NOMO-1 treated with dmso at 0.1 percent for 144 hours (cell line): Measurements from ENCODE around the gene ITPRIPL1.

Experiments used
- DNase-seq: peaks from one replicate; lab custom pipeline; 2025; ENCODE audit not compliant: unreplicated experiment; lab: John Stamatoyannopoulos, UW

The ITPRIPL1 gene

DNA sequence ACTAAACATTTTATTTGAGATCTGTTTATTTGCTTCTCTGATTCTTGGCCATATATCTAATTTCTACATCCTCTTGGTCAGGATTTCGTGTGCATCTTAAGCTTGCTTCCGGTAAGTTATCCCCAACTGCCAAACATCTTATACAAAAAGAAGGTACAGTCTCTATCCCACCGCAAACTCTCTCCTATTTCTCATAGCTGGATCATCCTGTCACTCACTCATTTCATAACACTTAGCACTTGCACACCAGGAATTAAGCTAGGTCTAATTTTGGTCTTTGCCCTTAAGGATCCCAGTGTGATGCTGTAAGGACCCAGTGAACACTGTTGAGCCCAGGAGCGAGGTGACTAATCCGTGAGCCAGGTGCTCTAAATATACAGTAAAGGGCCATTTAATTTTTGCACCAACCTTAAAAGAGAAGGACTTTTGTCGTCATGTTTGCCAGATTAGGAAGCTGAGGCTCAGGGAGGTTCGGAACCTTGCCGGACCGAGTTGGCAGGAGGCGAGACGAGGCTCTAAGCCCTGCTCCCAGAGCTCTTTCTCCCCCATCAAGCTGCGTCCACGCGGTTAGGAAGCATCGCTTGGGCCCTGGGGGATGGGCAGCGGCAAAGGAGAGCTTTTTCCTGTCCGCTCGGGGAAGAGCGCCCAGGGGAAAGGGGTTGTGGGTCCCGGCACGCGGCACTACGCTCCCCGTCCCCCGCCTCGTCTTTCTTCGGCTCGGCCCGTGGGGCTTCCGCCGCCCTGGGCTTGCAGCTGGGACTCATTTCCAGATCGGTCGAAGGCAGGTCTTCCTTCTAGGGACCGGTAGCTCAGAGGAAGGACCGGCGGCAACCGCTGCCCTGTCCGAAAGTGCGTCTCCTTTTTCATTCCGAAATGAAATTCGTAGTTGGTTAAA lies 4.1 kb upstream of the ITPRIPL1 start:
- no peak for DNase-seq

DNA sequence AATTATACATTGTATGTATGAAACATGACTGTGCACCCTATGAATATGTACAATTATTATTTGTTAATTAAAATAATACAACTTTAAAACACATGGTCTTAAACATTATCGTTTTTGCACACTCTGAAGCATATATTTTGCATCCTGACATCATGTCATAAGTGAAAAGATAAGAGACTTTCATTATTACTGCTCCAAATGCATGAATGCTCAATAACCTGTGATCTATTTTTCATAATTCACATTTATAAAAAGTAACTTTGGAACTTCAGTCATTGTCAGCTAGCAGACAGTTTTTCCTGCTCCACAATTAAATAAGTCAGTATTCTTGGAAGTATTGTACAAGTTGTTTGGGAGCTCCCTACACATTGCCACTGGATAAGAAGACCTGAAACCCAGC lies 1.3 kb upstream of the ITPRIPL1 start:
- no peak for DNase-seq

DNA sequence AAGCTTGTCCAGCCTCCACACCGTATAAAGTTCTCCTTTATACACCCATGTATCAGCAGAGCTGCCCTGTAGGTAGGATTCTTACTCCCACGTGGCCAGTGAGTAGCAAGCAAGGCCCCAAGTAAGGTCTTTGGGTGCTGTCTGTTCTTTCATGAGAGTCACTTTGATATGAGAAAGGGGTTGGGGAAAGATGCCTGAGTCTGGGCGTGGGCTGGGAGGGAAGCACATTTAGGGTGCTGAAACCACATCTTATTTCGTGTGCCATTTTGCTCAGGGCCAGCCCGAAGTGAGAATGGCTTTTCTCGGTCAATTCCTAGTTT lies 436 bp upstream of the ITPRIPL1 start:
- DNase-seq = no peak

DNA sequence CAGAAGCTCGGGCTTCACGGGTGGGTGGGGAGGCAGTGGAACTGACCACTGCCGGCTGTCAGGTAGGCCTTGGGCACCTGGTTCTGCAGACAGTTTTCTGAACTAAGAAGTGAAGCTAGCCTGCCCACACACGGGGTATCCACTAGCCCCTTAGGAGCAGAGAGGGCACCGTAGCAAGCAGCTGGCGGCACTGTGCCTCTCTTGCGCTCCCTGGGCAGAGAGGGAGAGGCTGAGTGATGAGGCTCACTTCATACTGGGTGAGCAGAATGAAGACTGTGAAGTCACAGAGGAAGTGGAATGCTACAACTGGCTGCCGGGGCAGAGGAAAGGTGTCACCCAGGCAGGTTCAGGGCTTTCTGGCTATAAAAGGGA lies 753 bp downstream of the ITPRIPL1 start:
- no peak for DNase-seq

DNA sequence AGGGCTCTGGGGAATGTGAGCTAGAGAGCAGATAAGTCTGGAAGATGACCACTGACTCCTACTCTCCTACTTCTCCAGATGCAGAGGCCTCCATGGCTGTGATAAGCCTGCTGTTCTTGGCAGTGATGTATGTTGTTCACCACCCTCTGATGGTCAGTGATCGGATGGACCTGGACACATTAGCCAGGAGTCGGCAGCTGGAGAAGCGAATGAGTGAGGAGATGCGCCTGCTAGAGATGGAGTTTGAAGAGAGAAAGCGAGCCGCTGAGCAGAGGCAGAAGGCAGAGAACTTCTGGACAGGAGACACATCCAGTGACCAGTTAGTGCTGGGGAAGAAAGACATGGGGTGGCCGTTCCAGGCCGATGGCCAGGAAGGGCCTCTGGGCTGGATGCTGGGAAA lies 1.4 kb downstream of the ITPRIPL1 start:
- no peak for DNase-seq

DNA sequence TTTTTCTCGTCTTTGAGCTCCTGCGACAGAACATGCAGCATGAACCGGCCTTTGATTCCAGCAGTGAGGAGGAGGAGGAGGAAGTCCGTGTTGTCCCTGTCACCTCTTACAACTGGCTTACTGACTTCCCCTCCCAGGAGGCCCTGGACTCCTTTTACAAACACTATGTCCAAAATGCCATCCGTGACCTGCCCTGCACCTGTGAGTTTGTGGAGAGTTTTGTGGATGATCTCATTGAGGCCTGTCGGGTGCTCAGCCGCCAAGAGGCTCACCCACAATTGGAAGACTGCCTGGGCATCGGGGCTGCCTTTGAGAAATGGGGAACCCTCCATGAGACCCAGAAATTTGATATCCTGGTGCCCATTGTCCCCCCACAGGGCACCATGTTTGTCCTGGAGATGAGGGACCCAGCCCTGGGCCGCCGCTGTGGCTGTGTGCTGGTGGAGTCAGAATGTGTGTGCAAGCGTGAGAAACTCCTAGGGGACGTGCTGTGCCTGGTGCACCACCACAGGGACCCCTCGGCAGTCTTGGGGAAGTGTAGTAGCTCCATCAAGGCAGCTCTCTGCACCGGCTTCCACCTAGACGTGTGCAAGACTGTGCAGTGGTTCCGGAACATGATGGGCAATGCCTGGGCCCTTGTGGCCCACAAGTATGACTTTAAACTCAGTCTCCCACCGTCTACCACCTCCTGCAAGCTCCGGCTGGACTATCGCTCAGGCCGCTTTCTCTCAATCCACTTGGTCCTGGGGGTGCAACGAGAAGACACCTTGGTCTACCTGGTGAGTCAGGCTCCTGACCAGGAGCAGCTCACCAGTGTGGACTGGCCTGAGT lies 2.1 kb downstream of the ITPRIPL1 start:
- no peak for DNase-seq

DNA sequence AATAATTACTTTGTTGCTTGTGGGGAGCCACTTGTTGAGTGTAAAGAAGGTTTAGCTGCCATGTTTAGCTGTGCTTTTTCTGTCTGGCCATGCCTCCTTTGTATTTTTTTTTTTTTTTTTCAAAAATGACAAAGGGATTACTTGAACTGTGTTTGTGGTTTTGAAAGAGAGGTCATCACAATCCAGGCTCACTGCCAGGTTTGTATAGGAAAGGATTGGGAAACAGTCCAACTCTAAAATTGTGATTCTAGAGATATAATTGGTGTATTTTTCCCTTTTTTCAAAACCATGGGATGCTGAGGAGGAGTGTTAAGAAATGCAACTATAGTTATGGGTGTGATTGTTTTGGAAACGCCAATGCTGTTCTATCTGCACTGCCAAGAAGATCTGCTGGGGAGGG lies 4.3 kb downstream of the ITPRIPL1 start:
- DNase-seq = no peak

DNA sequence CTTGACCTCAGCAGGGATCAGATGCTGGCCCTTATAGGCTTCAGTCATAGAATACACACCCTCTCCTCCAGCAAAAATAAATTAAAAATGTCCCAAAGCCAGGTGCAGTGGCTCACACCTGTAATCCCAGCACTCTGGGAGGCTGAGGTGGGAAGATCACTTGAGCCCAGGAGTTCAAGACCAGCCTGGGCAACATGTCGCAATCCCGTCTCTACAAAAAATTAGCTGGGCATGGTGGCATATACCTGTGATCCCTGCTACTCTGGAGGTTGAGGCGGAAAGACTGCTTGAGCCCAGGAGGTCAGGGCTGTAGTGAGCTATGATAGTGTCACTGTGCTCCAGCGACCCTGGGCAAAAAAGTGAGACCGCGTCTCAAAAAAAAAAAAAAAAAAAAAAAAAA lies 4.8 kb downstream of the ITPRIPL1 start:
- no peak for DNase-seq

DNA sequence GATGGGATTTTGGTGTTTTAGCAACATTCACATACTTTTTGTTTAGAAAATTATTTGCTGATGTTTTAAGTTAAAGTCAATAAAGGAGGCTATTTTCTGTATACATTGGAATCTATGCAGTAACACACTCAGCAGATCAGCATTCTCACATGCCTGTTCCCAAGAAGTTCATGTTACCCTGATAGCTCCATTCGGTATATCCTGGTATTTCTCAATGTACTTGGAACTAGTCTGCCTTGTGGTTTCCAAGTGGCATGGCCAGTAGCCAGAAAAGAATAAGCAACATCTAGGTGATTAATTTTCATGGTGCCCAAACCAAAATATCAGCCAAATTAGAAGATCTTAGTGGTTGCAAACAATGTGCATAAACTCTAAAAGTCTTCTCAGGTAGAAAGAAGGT lies 5.3 kb downstream of the ITPRIPL1 start:
- no peak for DNase-seq

DNA sequence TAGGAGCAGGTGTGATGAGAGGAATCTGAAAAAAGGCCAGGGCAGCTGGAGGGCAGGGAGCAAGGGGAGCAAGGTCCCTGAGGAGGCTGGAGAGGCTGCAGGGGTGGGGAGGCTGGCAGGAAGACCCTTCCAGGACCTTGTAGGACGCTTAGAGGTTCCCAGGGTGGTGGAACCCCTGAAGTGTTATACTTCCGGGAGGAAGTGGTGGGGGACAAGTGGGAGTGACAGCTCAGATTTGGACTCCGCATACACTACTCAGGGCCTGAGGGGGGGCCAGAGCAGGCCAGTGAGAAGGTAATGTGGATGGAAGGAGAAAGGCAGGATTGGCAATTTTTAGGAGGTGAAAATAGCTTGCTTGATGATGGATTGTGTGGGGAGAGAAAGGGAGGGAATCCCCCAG lies 8.6 kb downstream of the ITPRIPL1 start:
- no peak for DNase-seq

DNA sequence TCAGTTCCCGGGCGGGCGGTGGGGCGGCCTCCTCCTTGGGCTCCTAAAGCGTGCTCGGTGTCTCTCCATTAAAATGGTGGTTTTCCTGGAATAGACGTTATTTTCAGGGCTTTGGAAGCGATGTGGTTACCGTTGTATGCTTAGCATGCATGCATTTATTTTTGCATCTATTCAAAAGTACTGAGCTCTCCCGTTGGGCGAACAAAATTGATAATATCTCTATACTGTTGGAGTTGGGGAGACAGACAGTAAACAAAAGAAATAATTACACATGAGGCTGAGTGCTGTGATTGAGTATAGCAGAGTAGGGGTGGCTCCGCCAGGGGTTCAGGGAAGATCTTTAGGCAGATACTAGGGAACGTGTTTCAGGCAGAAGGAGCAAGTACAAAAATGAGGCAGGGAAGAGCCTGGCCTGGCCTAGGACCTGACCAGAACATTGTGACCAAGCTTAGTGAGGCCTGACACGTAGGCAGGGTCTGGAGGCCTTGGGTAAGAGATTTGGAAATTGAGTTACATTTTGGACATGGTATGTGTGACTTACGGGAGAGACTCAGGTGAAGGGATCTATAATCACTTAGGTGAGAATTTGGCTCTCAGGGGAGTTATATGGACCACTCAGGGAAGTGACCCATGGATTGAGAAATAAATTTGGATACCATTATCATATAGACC lies 11.1 kb downstream of the ITPRIPL1 start:
- DNase-seq = no peak

DNA sequence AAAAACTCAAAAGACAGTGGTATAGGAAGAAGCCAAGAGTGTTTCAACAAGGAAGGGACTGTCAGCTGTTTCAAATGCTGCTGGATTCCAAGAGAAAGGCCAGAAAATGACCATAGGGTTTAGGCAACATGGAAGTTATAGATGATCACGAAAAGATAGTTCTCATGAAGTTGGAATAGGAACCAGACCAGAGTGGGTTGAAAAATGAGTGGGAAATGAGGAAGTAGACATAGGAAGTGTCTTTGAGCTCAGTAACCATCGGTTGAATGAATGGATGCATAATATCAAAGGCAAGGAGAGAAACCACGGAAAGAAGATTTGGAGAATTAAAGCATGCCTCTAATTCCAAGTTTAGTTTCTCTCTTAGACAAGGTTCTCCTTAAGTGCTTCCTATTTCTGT lies 11.8 kb downstream of the ITPRIPL1 start:
- DNase-seq = no peak

DNA sequence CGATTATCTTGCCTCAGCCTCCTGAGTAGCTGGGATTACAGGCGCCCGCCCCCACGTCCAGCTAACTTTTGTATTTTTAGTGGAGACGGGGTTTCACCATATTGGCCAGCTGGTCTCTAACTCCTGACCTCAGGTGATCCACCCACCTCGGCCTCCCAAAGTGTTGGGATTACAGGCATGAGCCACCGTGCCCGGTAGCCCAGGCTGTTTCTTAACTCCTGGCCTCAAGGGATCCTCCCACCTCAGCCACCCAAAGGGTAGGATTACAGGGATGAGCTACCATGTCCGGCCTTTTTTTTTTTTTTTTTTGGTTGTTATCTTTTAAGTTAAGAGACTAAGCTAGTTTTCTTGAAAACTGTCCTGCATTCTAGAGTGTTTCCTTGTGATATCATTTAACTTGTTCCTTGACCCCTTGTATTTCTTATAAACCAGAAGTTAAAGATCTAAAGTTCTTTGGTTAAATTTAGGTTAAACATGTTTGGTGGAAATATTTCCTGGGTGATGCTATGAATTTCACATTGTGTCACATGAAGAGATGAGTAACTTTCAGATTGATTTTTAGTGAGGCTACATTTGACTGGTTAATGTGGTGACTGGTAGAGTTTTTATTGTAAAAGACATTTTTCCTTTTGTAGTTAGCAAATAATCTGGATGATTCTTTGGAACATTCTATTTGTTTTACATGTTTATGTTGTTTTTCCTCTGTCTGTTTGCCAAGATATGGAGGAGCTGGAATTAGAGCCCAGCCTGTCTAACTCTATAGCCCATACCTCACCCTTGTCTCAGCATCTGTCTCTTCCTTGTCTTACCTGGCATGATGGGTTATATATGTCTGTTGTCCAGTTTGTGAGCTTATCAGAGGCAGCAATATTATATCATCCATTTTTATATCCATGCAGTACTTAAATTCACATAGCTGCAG lies 15.6 kb downstream of the ITPRIPL1 start:
- no peak for DNase-seq

DNA sequence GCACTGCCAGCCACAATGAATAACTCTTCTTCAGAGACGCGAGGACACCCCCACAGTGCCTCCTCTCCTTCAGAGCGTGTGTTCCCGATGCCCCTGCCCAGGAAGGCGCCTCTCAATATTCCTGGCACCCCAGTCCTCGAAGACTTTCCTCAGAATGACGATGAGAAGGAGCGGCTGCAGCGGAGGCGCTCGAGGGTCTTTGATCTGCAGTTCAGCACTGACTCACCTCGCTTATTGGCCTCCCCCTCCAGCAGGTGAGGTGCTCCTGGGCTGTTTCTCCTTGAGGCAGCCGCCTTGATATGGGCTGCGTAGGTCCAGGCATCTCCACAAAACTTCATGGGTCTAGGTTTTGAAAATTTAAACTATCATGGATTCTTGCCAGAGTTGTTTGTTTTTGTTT lies 16.5 kb downstream of the ITPRIPL1 start:
- no peak for DNase-seq

DNA sequence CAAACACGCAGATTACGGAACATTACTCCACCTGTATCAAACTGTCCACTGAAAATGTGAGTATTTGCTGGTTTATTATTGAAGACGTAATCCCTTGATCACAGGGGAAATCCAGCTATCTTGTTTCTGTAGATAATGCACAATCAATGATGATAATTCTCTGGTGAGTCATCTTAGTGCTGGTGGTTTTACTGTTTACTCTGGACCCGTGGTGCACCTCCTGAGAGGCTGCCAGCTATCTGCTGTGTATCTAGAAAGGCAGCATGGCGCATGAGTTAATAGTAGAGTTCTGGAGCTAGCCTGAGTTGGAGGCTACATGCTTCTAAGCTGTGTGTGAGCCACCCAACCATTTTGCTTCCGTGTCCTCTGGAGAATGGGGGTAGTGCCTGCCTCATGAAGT lies 17.0 kb downstream of the ITPRIPL1 start:
- no peak for DNase-seq

DNA sequence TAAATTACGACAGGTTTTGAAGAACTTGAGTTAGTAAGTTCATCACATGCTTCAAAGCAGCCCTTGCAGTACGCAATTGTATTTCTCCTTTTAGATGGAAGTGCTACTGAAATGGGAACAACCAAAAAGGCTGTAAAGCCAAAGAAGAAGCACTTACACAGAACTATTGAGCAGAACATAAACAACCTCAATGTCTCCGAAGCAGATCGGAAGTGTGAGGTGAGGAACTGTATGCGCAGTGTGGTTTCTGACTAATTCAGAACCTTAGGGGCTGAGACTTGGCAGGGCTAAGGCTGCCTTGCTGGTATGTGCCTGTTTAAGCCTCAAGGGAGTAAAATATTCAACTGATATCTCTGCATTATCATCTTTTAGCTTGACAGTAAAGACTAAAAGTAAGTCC lies 18.9 kb downstream of the ITPRIPL1 start:
- DNase-seq = no peak

DNA sequence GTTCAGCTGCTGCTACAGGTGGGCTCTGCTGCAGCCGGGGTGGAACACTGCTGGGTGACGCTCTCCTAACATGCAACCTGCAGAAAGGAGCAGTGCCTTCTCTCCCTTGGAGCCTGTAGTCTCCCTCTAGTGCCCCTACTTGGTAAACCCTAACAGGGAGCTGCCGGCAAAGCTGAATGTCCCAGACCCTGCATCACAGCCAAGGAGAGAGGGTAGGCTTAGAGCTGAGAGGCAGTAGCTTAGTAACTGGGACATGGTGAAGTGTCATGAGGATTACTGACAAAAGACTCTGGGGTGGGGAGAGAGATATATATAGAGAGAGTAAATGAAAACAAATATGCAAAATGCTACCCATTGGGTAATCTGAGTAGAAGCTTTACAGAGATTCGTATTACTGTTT lies 20.3 kb downstream of the ITPRIPL1 start:
- no peak for DNase-seq

DNA sequence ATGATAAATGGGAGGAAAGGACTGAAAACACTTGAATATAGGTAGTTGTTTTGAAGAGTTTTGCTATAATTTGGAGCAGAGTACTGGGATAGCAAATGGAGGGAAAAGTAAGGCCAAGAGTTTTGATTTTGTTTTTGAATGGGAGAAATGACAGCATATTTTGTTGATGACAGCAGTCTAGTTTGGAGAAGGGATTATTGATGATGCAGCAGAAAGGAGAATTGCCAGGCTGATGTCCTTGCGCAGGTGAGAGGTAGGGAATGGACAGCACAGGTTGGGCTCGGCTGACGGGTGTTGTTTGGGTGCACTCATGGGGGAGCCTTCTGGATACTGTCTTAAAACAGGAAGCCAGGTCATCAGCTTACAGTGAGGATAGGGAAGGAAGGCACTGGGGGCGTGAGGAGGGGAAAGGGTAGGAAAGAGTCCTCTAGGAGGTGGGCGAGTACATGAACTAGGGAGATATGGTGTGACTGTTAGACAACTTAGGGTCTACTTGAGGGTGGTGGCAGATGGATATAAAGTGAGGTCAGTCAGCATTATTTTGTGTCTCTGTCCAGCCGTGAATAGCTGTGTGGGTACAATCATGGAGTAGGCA lies 20.8 kb downstream of the ITPRIPL1 start:
- no peak for DNase-seq

DNA sequence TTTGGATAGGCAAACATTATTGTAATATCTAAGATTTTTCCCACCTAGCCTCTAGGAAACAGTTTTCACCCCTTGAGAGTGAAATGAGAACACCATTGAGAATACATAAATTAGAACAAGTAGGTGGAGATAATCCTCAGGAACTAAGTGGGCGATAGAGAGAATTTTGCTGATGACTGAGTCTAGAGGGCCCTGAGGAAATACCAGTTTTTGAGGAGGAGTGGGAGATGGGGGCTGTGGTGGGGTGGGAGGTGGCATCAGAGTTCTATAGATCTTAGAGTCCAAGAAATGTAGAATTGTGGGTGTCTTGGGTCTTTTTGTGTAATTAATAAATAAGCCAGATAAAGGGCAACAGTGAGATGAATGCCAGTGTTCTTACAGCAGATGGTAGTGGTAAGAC lies 22.3 kb downstream of the ITPRIPL1 start:
- no peak for DNase-seq

DNA sequence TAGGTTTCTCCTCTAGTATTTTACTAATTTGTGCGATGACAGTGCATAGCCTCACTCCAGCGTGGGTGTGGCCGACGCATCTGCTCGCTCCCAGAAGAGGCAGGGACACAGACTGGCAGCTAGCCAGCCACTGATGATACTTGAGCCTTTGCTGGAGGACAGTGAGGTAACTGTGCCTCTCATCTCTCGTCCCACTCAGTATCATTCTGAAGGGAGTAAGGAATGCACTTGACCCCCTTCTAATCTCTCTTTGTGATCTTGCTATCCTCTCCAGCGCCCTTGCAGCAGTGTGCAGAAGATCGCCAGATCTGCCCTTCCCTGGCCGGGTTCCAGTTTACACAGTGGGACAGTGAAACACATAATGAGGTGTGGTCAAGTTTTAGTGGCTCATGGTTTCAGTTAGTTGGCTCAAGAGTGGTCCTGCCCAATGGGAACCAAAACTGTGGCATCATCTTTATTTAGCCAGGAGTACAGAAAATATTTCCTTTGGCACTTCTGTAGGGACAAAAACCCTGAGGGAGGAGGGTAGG lies 28.0 kb downstream of the ITPRIPL1 start:
- no peak for DNase-seq
